GM12875 (cell line): ENCODE data around the gene KCNAB2.

ENCODE experiments used
- H3K4me3 ChIP-seq: one replicate; pipeline ENCODE4 v1.5.1; 2011; ENCODE audit warnings: low read depth, low read length, control low read depth
- TF ChIP-seq, protein P1 (sequence below): IDR thresholded peaks from 2 replicates; pipeline ENCODE4 v1.5.1; 2011; ENCODE audit warnings: low read depth, mild to moderate bottlenecking, control low read depth, inconsistent platforms, low read length, moderate library complexity, borderline replicate concordance; ENCODE audit not compliant: insufficient read depth

KCNAB2 gene

DNA sequence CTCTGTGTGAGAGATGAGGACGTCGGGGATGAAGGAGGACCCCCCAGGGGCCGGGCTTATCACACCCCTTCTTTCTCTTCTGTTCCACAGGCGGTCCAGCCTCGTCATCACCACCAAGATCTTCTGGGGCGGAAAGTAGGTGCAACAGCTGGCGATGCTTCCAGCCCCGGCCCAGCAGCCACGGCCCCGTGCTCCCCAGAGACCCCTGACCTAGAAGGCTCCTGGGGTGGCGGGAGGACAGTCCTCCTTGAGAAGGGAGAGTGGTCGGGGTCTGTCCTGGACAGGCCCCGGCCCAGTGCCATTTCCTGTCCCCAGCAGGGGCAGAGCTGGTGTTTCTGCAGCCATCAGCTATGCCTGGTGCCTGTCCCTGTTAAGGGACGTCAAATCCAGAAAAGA, 41.7 kb downstream of the KCNAB2 start:
- TF ChIP-seq, protein P1, sequence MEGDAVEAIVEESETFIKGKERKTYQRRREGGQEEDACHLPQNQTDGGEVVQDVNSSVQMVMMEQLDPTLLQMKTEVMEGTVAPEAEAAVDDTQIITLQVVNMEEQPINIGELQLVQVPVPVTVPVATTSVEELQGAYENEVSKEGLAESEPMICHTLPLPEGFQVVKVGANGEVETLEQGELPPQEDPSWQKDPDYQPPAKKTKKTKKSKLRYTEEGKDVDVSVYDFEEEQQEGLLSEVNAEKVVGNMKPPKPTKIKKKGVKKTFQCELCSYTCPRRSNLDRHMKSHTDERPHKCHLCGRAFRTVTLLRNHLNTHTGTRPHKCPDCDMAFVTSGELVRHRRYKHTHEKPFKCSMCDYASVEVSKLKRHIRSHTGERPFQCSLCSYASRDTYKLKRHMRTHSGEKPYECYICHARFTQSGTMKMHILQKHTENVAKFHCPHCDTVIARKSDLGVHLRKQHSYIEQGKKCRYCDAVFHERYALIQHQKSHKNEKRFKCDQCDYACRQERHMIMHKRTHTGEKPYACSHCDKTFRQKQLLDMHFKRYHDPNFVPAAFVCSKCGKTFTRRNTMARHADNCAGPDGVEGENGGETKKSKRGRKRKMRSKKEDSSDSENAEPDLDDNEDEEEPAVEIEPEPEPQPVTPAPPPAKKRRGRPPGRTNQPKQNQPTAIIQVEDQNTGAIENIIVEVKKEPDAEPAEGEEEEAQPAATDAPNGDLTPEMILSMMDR = no peak
- no peak overlapping the region for H3K4me3 ChIP-seq

GRCh38 chr1:6087958-6088357, 42.3 kb downstream of the KCNAB2 start:
- no peak overlapping the region for H3K4me3 ChIP-seq
- TF ChIP-seq, protein P1 = no peak

GRCh38 chr1:6088956-6089355, 43.3 kb downstream of the KCNAB2 start:
- TF ChIP-seq, protein P1 = no peak
- no peak overlapping the region for H3K4me3 ChIP-seq

DNA sequence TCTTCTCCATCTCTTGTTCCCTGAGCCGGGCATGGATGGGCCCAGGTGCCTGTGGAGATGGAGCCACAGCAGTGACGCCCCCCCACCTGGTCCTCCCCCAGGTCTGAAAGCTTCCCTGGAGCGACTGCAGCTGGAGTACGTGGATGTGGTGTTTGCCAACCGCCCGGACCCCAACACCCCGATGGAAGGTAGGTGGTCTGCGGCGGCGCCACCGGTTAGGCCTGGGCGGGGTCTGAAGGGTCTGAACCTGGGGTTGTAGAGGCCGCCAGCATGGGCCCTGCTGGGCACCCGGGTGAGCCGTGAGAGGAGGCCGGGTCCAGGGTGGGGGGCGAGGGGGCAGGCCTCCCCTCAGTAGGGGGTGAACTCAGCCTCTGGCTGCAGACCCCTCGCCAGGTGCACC, 44.6 kb downstream of the KCNAB2 start:
- TF ChIP-seq, protein P1 = no peak
- H3K4me3 ChIP-seq = no peak overlapping the region

DNA sequence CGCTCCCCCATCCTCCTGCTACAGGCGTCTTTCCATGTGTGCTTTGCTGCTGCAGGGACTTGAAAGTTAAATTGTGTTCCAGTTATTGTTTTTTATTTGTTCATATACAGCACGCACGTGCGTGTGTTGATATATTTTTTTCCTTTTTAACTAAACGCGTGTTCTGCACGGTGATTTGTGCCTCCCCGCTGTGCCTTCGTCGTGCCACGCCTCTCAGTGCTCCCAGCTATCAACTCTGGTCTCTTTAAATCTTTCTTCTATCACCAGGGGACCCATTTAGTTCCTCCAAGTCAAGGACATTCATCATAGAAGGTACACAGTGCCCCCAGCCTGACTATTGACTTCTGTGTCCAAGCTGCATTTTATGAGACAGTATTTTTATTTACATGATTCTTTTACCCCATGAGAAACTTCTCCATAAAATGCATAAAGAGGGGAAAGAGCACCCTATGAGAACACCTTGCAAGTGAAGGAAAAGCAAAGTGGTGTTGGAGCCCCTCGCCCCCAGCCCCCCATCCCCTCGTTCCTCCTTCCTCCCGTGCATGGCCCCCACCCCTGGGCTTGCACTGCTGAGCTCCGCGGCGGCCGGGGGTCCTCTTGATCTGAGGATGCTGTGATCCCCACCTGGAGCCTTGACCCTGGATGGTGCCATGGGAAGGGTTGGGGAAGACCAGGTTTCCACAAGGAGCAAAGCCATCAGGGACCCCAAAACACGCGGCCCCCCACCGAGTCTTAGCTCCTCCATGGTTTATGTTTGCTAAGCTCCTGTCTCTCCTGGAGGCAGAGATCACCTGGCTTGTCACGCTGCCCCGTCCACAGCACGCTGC, 45.5 kb downstream of the KCNAB2 start:
- TF ChIP-seq, protein P1 = no peak
- no peak overlapping the region for H3K4me3 ChIP-seq

GRCh38 chr1:6091823-6092109, 46.1 kb downstream of the KCNAB2 start:
- TF ChIP-seq, protein P1 = no peak
- no peak overlapping the region for H3K4me3 ChIP-seq

- no peak overlapping the region for H3K4me3 ChIP-seq
- TF ChIP-seq, protein P1 = no peak
Observed at GRCh38 chr1:6092211-6092610, 46.5 kb downstream of the KCNAB2 start.
